DMS79 (cell line): ENCODE results near the gene F12.

Experiments used
- DNase-seq: peaks from one replicate; lab custom pipeline; 2025; lab: John Stamatoyannopoulos, UW

The F12 gene

GRCh38 chr5:177446200-177447065 lies 37.1 kb upstream of the F12 start, which contains the start of gene PRR7:
TSS of gene PRR7 (plus strand) at chr5:177446814. CDS start at chr5:177455068, 8,254 bp downstream.
- DNase-seq = no peak

GRCh38 chr5:177445917-177446199 lies 36.5 kb upstream of the F12 start:
- no peak for DNase-seq

GRCh38 chr5:177445052-177445916 lies 35.9 kb upstream of the F12 start:
- DNase-seq = no peak

GRCh38 chr5:177444106-177445051 lies 35.0 kb upstream of the F12 start:
- no peak for DNase-seq

- DNase-seq = no peak
Measured at GRCh38 chr5:177443144-177443983, 34.0 kb upstream of the F12 start.

- DNase-seq = no peak
Measured at GRCh38 chr5:177442066-177442826, 32.9 kb upstream of the F12 start.

GRCh38 chr5:177440990-177441780 lies 31.8 kb upstream of the F12 start:
- no peak for DNase-seq

- no peak for DNase-seq
Measured at GRCh38 chr5:177440211-177440989, 31.0 kb upstream of the F12 start.

GRCh38 chr5:177439518-177440053 lies 30.2 kb upstream of the F12 start:
- no peak for DNase-seq

GRCh38 chr5:177438468-177438867 lies 29.1 kb upstream of the F12 start:
- DNase-seq = no peak

GRCh38 chr5:177437623-177438022 lies 28.3 kb upstream of the F12 start:
- no peak for DNase-seq

GRCh38 chr5:177435847-177436536 lies 26.6 kb upstream of the F12 start:
- no peak for DNase-seq

- no peak for DNase-seq
Measured at GRCh38 chr5:177434942-177435738, 25.8 kb upstream of the F12 start.

- no peak for DNase-seq
Measured at GRCh38 chr5:177434437-177434836, 25.1 kb upstream of the F12 start.

- DNase-seq = no peak
Measured at GRCh38 chr5:177433658-177434217, 24.4 kb upstream of the F12 start.

GRCh38 chr5:177432839-177433657 lies 23.7 kb upstream of the F12 start:
- no peak for DNase-seq
